SK-N-SH (cell line): ENCODE data around the gene TP63. TPM values are rescaled to one million over a fixed set of nuclear protein-coding genes. Genes with fewer than 3 reads are reported as not detected.

Source experiments
- CTCF ChIA-PET: fragments of 300-600, 350-600 bp; formaldehyde crosslinking; extraction: SDS; loops from one replicate; lab custom pipeline; 2021; lab: Yijun Ruan, JAX
- POLR2A ChIA-PET: fragments of 350-600 bp; sonication (Branson Sonifier 250); formaldehyde crosslinking; extraction: SDS; loops from one replicate; lab custom pipeline; 2020; ENCODE audit warnings: antibody characterized with exemption, inconsistent platforms; lab: Yijun Ruan, JAX
- DNase-seq: peaks from one replicate; pipeline ENCODE4 v3.0.0; 2012
- H2AFZ ChIP-seq: fragments of 200-600 bp; sonication (generic); 2 replicates; pipeline ENCODE4 v1.8.1; 2016; ENCODE audit warnings: antibody characterized with exemption, mild to moderate bottlenecking, low read depth
- H3F3A ChIP-seq: fragments of 200-600 bp; sonication (generic); replicated peaks from 2 replicates; pipeline ENCODE3; 2016; ENCODE audit warnings: antibody characterized with exemption, mild to moderate bottlenecking; ENCODE audit not compliant: insufficient read depth
- H3K27ac ChIP-seq, 2 experiments: fragments of 200-500 bp in 1 of 2; fragments of 200-600 bp in 1 of 2; sonication (Bioruptor generic) in 1 of 2; sonication (generic), shearing (Covaris generic) in 1 of 2; 2 replicates each; pipeline versions ENCODE4 v1.5.1 to v1.6.1; 2014 to 2016; ENCODE audit warnings: low read depth in 2 of 2, inconsistent platforms in 1 of 2, low read length in 1 of 2, mild to moderate bottlenecking in 1 of 2, mixed read lengths in 1 of 2
- H3K27me3 ChIP-seq: fragments of 200-600 bp; sonication (generic), shearing (Covaris generic); 2 replicates; pipeline ENCODE4 v1.6.1; 2016; ENCODE audit warnings: mixed run types; ENCODE audit not compliant: insufficient read depth
- H3K36me3 ChIP-seq, 2 experiments: fragments of 200-500 bp in 1 of 2; fragments of 200-600 bp in 1 of 2; sonication (Bioruptor generic) in 1 of 2; sonication (generic) in 1 of 2; replicated peaks in 1 of 2; 2 replicates each; pipeline versions ENCODE3 to v1.5.1; 2014 to 2016; ENCODE audit warnings: low read length in 1 of 2, mild to moderate bottlenecking in 1 of 2; ENCODE audit not compliant: insufficient read depth in 2 of 2, control insufficient read depth in 1 of 2
- H3K4me1 ChIP-seq, 2 experiments: fragments of 200-500 bp in 1 of 2; fragments of 200-600 bp in 1 of 2; sonication (Bioruptor generic) in 1 of 2; sonication (generic), shearing (Covaris generic) in 1 of 2; 2 replicates each; pipeline versions ENCODE4 v1.5.1 to v1.6.1; 2014 to 2016; ENCODE audit warnings: low read depth in 1 of 2, low read length in 1 of 2, mixed run types in 1 of 2; ENCODE audit not compliant: insufficient read depth in 2 of 2, control insufficient read depth in 1 of 2
- H3K4me2 ChIP-seq: fragments of 200-600 bp; sonication (generic), shearing (Covaris generic); 2 replicates; pipeline ENCODE4 v1.6.1; 2017; ENCODE audit warnings: mixed run types
- H3K4me3 ChIP-seq, 2 experiments: fragments of 200-500 bp in 1 of 2; fragments of 200-600 bp in 1 of 2; sonication (Bioruptor generic) in 1 of 2; sonication (generic), shearing (Covaris generic) in 1 of 2; 2 replicates each; pipeline versions ENCODE4 v1.5.1 to v1.8.1; 2014 to 2016; ENCODE audit warnings: low read depth in 2 of 2, inconsistent platforms in 1 of 2, low read length in 1 of 2, mild to moderate bottlenecking in 1 of 2, mixed read lengths in 1 of 2, moderate library complexity in 1 of 2
- H3K79me2 ChIP-seq: fragments of 200-600 bp; sonication (generic); 2 replicates; pipeline ENCODE4 v1.8.1; 2017; ENCODE audit warnings: mild to moderate bottlenecking; ENCODE audit not compliant: insufficient read depth
- H3K9ac ChIP-seq: fragments of 200-600 bp; sonication (generic); 2 replicates; pipeline ENCODE4 v1.6.1; 2017; ENCODE audit warnings: mixed run types
- H3K9me2 ChIP-seq: fragments of 200-600 bp; sonication (generic); 2 replicates; pipeline ENCODE4 v1.6.1; 2017; ENCODE audit warnings: mixed run types
- H3K9me3 ChIP-seq: fragments of 200-600 bp; sonication (generic); 2 replicates; pipeline ENCODE4 v1.6.1; 2017; ENCODE audit warnings: mixed run types, mild to moderate bottlenecking, moderate library complexity
- H4K20me1 ChIP-seq: fragments of 200-600 bp; sonication (generic); 2 replicates; pipeline ENCODE4 v1.6.1; 2017; ENCODE audit warnings: mild to moderate bottlenecking, mixed run types; ENCODE audit not compliant: insufficient read depth
- CHD2 ChIP-seq: fragments of 150-350 bp; IDR thresholded peaks from 2 replicates; pipeline ENCODE4 v1.6.1; 2018; ENCODE audit warnings: low read length; ENCODE audit not compliant: partially characterized antibody
- EZH2phosphoT487 ChIP-seq: fragments of 200-600 bp; sonication (generic); IDR thresholded peaks from 2 replicates; pipeline ENCODE4 v1.6.1; 2017; ENCODE audit warnings: low read depth, mixed run types, mild to moderate bottlenecking, antibody characterized with exemption, moderate library complexity, borderline replicate concordance
- FOSL2 ChIP-seq: IDR thresholded peaks from 2 replicates; pipeline ENCODE4 v1.4.0; 2012; ENCODE audit warnings: low read depth, mild to moderate bottlenecking, moderate library complexity, borderline replicate concordance
- FOXJ3 ChIP-seq: sonication (generic); formaldehyde crosslinking; IDR thresholded peaks from 2 replicates; pipeline ENCODE4 v1.5.1; 2020; ENCODE audit warnings: mild to moderate bottlenecking, missing genetic modification reagents
- FOXM1 ChIP-seq: IDR thresholded peaks from 2 replicates; pipeline ENCODE4 v1.4.0; 2012; ENCODE audit warnings: low read depth, mild to moderate bottlenecking
- GABPA ChIP-seq: IDR thresholded peaks from 2 replicates; pipeline ENCODE4 v1.4.0; 2012; ENCODE audit warnings: low read depth, mild to moderate bottlenecking
- GATA2 ChIP-seq: sonication (generic); formaldehyde crosslinking; IDR thresholded peaks from 2 replicates; pipeline ENCODE4 v1.5.0; 2020; ENCODE audit warnings: mild to moderate bottlenecking, missing genetic modification reagents
- JUND ChIP-seq: IDR thresholded peaks from 2 replicates; pipeline ENCODE4 v1.4.0; 2012
- MEF2A ChIP-seq: IDR thresholded peaks from 2 replicates; pipeline ENCODE4 v1.4.0; 2012; ENCODE audit warnings: low read depth, borderline replicate concordance
- NFIC ChIP-seq: IDR thresholded peaks from 2 replicates; pipeline ENCODE4 v1.4.0; 2012; ENCODE audit warnings: borderline replicate concordance
- NRF1 ChIP-seq: IDR thresholded peaks from 2 replicates; pipeline ENCODE4 v1.6.1; 2012; ENCODE audit warnings: low read depth, mild to moderate bottlenecking, low read length
- POLR2AphosphoS5 ChIP-seq: IDR thresholded peaks from 2 replicates; pipeline ENCODE4 v1.6.1; 2012; ENCODE audit warnings: low read depth, low read length
- RAD21 ChIP-seq: IDR thresholded peaks from 2 replicates; pipeline ENCODE4 v1.6.1; 2012; ENCODE audit warnings: mild to moderate bottlenecking, low read length
- RCOR1 ChIP-seq: fragments of 150-350 bp; IDR thresholded peaks from 2 replicates; pipeline ENCODE4 v1.6.1; 2017; ENCODE audit warnings: antibody characterized with exemption, low read length
- RFX5 ChIP-seq: IDR thresholded peaks from 2 replicates; pipeline ENCODE4 v1.6.1; 2012; ENCODE audit warnings: mild to moderate bottlenecking, improper control_type of control experiment, low read length
- RXRA ChIP-seq: IDR thresholded peaks from 2 replicates; pipeline ENCODE4 v1.4.0; 2012; ENCODE audit warnings: low read depth, mild to moderate bottlenecking, borderline replicate concordance
- SMC3 ChIP-seq: IDR thresholded peaks from 2 replicates; pipeline ENCODE4 v1.6.1; 2012; ENCODE audit warnings: low read depth, low read length, improper control_type of control experiment
- TAF1 ChIP-seq: IDR thresholded peaks from 2 replicates; pipeline ENCODE4 v1.6.1; 2012; ENCODE audit warnings: low read depth, mild to moderate bottlenecking, low read length, moderate library complexity, borderline replicate concordance
- TCF12 ChIP-seq: IDR thresholded peaks from 2 replicates; pipeline ENCODE4 v1.4.0; 2012
- YY1 ChIP-seq: IDR thresholded peaks from 2 replicates; pipeline ENCODE4 v1.4.0; 2012; ENCODE audit warnings: low read depth, mild to moderate bottlenecking
- WGBS: methylation state at CpG from one replicate; pipeline ENCODE4 v1.1.6; 2017; ENCODE audit warnings: low lambda C conversion rate; 5-methylcytosine and 5-hydroxymethylcytosine counted together
- polyA plus RNA-seq, 3 experiments: library from polyadenylated mRNA; depleted of rRNA; stranded (reverse); fragments of >200 nt; gene quantifications; 2 replicates each; pipeline ENCODE4 v1.2.3, GENCODE V29; 2012
- TF ChIP-seq, protein P1 (sequence below): fragments of 200-600 bp; sonication (generic); IDR thresholded peaks from 2 replicates; pipeline ENCODE4 v1.6.1; 2017; ENCODE audit warnings: antibody characterized with exemption, mild to moderate bottlenecking, moderate library complexity
- TF ChIP-seq, protein P2 (sequence below): IDR thresholded peaks from 2 replicates; pipeline ENCODE4 v1.4.0; 2012; ENCODE audit warnings: low read depth
- TF ChIP-seq, protein P3 (sequence below): fragments of 150-350 bp; IDR thresholded peaks from 2 replicates; pipeline ENCODE4 v1.6.1; 2016; ENCODE audit warnings: mild to moderate bottlenecking, low read depth, low read length
- TF ChIP-seq, protein P4 (sequence below): IDR thresholded peaks from 2 replicates; pipeline ENCODE4 v1.6.1; 2012; ENCODE audit warnings: mild to moderate bottlenecking, low read depth, low read length, moderate library complexity
- TF ChIP-seq, protein P5 (sequence below): fragments of 150-350 bp; IDR thresholded peaks from 2 replicates; pipeline ENCODE4 v1.6.1; 2017; ENCODE audit warnings: antibody characterized with exemption, low read length, low read depth, borderline replicate concordance

TP63 gene
- polyA plus RNA-seq, 1 of the 3 experiments (the other 2 are of a cell fraction) = not detected

DNA sequence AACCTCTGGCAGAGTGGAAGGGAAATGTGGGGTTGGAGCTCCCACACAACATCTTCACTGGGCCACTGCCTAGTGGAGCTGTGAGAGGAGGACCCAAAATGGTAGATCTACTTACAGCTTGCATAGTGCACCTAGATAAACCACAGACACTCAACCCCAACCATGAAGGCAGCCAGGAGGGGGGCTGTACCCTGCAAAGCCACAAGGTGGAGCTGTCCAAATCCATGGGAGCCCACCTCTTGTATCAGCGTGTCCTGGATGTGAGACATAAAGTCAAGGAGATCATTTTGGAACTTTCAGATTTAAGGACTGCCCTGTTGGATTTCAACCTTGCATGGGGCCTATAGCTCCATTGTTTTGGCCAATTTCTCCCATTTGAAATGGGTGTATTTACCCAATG, 20.9 kb downstream of the TP63 start:
- Histone ChIP-seq H3K36me3 (no peaks in the 10 kb centered on the region), H3K79me2 (no peaks in the 10 kb centered on the region), H4K20me1 (no peaks in the 10 kb centered on the region)
- TF ChIP-seq GABPA = no peak
- TF ChIP-seq FOXJ3 (CRISPR knock-in tag) = no peak
- TF ChIP-seq RXRA = no peak
- TF ChIP-seq, protein P1, sequence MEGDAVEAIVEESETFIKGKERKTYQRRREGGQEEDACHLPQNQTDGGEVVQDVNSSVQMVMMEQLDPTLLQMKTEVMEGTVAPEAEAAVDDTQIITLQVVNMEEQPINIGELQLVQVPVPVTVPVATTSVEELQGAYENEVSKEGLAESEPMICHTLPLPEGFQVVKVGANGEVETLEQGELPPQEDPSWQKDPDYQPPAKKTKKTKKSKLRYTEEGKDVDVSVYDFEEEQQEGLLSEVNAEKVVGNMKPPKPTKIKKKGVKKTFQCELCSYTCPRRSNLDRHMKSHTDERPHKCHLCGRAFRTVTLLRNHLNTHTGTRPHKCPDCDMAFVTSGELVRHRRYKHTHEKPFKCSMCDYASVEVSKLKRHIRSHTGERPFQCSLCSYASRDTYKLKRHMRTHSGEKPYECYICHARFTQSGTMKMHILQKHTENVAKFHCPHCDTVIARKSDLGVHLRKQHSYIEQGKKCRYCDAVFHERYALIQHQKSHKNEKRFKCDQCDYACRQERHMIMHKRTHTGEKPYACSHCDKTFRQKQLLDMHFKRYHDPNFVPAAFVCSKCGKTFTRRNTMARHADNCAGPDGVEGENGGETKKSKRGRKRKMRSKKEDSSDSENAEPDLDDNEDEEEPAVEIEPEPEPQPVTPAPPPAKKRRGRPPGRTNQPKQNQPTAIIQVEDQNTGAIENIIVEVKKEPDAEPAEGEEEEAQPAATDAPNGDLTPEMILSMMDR = peak; percentile 67
- no peak for TF ChIP-seq NRF1
- TF ChIP-seq CHD2 = no peak
- no peak for TF ChIP-seq GATA2 (CRISPR knock-in tag)
- peak; percentile 21; the same call in 1 of the 2 replicates for TF ChIP-seq SMC3
- TF ChIP-seq, protein P2, sequence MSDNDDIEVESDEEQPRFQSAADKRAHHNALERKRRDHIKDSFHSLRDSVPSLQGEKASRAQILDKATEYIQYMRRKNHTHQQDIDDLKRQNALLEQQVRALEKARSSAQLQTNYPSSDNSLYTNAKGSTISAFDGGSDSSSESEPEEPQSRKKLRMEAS = no peak
- TF ChIP-seq, protein P3, sequence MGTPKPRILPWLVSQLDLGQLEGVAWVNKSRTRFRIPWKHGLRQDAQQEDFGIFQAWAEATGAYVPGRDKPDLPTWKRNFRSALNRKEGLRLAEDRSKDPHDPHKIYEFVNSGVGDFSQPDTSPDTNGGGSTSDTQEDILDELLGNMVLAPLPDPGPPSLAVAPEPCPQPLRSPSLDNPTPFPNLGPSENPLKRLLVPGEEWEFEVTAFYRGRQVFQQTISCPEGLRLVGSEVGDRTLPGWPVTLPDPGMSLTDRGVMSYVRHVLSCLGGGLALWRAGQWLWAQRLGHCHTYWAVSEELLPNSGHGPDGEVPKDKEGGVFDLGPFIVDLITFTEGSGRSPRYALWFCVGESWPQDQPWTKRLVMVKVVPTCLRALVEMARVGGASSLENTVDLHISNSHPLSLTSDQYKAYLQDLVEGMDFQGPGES = no peak
- TF ChIP-seq, protein P4, sequence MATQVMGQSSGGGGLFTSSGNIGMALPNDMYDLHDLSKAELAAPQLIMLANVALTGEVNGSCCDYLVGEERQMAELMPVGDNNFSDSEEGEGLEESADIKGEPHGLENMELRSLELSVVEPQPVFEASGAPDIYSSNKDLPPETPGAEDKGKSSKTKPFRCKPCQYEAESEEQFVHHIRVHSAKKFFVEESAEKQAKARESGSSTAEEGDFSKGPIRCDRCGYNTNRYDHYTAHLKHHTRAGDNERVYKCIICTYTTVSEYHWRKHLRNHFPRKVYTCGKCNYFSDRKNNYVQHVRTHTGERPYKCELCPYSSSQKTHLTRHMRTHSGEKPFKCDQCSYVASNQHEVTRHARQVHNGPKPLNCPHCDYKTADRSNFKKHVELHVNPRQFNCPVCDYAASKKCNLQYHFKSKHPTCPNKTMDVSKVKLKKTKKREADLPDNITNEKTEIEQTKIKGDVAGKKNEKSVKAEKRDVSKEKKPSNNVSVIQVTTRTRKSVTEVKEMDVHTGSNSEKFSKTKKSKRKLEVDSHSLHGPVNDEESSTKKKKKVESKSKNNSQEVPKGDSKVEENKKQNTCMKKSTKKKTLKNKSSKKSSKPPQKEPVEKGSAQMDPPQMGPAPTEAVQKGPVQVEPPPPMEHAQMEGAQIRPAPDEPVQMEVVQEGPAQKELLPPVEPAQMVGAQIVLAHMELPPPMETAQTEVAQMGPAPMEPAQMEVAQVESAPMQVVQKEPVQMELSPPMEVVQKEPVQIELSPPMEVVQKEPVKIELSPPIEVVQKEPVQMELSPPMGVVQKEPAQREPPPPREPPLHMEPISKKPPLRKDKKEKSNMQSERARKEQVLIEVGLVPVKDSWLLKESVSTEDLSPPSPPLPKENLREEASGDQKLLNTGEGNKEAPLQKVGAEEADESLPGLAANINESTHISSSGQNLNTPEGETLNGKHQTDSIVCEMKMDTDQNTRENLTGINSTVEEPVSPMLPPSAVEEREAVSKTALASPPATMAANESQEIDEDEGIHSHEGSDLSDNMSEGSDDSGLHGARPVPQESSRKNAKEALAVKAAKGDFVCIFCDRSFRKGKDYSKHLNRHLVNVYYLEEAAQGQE = no peak
- TF ChIP-seq RAD21 = peak; percentile 25; the same call in 1 of the 2 replicates
- no peak for TF ChIP-seq NFIC
- no peak for TF ChIP-seq TCF12
- no peak for TF ChIP-seq RCOR1
- no peak for TF ChIP-seq TAF1
- TF ChIP-seq RFX5 = no peak
- TF ChIP-seq, protein P5, sequence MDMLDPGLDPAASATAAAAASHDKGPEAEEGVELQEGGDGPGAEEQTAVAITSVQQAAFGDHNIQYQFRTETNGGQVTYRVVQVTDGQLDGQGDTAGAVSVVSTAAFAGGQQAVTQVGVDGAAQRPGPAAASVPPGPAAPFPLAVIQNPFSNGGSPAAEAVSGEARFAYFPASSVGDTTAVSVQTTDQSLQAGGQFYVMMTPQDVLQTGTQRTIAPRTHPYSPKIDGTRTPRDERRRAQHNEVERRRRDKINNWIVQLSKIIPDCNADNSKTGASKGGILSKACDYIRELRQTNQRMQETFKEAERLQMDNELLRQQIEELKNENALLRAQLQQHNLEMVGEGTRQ = no peak
- no peak for TF ChIP-seq MEF2A
- no peak for TF ChIP-seq JUND
- TF ChIP-seq YY1 = no peak
- TF ChIP-seq FOSL2 = no peak
- TF ChIP-seq POLR2AphosphoS5 = no peak
- TF ChIP-seq EZH2phosphoT487 = no peak
- no peak for TF ChIP-seq FOXM1
- TF ChIP-seq, all 33 proteins: peak for 3
- no peaks in the 10 kb centered on the region for H3K4me1 ChIP-seq
- no peak overlapping the region for H3K4me3 ChIP-seq
- POLR2A ChIA-PET = no interaction called here
- no peak overlapping the region for H3K9ac ChIP-seq
- peak; percentile 0 for DNase-seq
- H3K4me2 ChIP-seq = no peak overlapping the region
- WGBS = 17% methylated on average over 1 of the region's 1 CpG
- no peaks in the 10 kb centered on the region for H3K9me2 ChIP-seq
- no peaks in the 10 kb centered on the region for H3K9me3 ChIP-seq
- H3K27ac ChIP-seq = no peak overlapping the region
- H3F3A ChIP-seq = no peaks in the 10 kb centered on the region
- CTCF ChIA-PET = interaction anchor here (1.1 to 1.5 kb wide), 5 partner anchors 13 to 29 kb away, joined by 3 to 4 read pairs (median 3); no protein-coding TSS in a partner anchor
- no peak overlapping the region for H2AFZ ChIP-seq
- H3K27me3 ChIP-seq = no peaks in the 10 kb centered on the region
